IMR-90 (cell line): ENCODE measurements around the gene POLD3. TPM values are rescaled to one million over a fixed set of nuclear protein-coding genes. Genes with fewer than 3 reads are reported as not detected.

Experiments used
- ATAC-seq: fragments of 200-7000 bp; cut with Tn5 transposase; 2 replicates; pipeline ENCODE4 v1.9.1; 2020; ENCODE audit warnings: low read depth, mild to moderate bottlenecking, moderate library complexity
- BruUV-seq: library from RNA; stranded (reverse); fragments of 400-500 nt; replicated peaks from 2 replicates; lab custom pipeline; 2021; lab: Mats Ljungman, UMichigan
- CTCF ChIA-PET: fragments of 300-600 bp; formaldehyde crosslinking; extraction: SDS; loops from one replicate; lab custom pipeline; 2021; ENCODE audit warnings: antibody characterized with exemption; lab: Yijun Ruan, JAX
- POLR2A ChIA-PET: fragments of 300-600 bp; sonication (Branson Sonifier 250); formaldehyde crosslinking; loops from one replicate; lab custom pipeline; 2022; ENCODE audit warnings: antibody characterized with exemption; ENCODE audit not compliant: unreplicated experiment; lab: Charles Lee
- DNase-seq: peaks from one replicate; pipeline ENCODE4 v3.0.0; 2013
- H2AFZ ChIP-seq: replicated peaks from 2 replicates; pipeline ENCODE3; 2013; ENCODE audit warnings: low read length, mild to moderate bottlenecking; ENCODE audit not compliant: poor library complexity
- H2AK5ac ChIP-seq: 2 replicates; pipeline ENCODE4 v1.6.1; 2013; ENCODE audit warnings: low read depth, low read length, inconsistent platforms
- H2AK9ac ChIP-seq: replicated peaks from 2 replicates; pipeline ENCODE3; 2013; ENCODE audit warnings: mild to moderate bottlenecking, low read depth, low read length, moderate library complexity; ENCODE audit not compliant: poor library complexity
- H2BK120ac ChIP-seq: 2 replicates; pipeline ENCODE4 v1.6.1; 2013; ENCODE audit warnings: low read depth, low read length, inconsistent platforms
- H2BK15ac ChIP-seq: 3 replicates; pipeline ENCODE4 v1.6.1; 2013; ENCODE audit warnings: low read depth, low read length, inconsistent platforms
- H2BK20ac ChIP-seq: 2 replicates; pipeline ENCODE4 v1.6.1; 2013; ENCODE audit warnings: low read depth, mild to moderate bottlenecking, inconsistent platforms, low read length, moderate library complexity
- H2BK5ac ChIP-seq: 2 replicates; pipeline ENCODE4 v1.6.1; 2013; ENCODE audit warnings: mild to moderate bottlenecking, low read depth, low read length, inconsistent platforms; ENCODE audit not compliant: poor library complexity, severe bottlenecking
- H3K14ac ChIP-seq: replicated peaks from 2 replicates; pipeline ENCODE4 v1.6.1; 2013; ENCODE audit warnings: low read depth, low read length, inconsistent platforms
- H3K18ac ChIP-seq: 2 replicates; pipeline ENCODE4 v1.6.1; 2013; ENCODE audit warnings: low read depth, low read length, control low read depth
- H3K23ac ChIP-seq: 2 replicates; pipeline ENCODE4 v1.6.1; 2013; ENCODE audit warnings: low read depth, low read length, inconsistent platforms
- H3K27ac ChIP-seq: 2 replicates; pipeline ENCODE4 v1.5.1; 2013; ENCODE audit warnings: mild to moderate bottlenecking, control low read depth, low read length; ENCODE audit not compliant: insufficient read depth
- H3K27me3 ChIP-seq: 2 replicates; pipeline ENCODE4 v1.6.1; 2013; ENCODE audit warnings: low read length; ENCODE audit not compliant: control insufficient read depth, insufficient read depth
- H3K36me3 ChIP-seq: 2 replicates; pipeline ENCODE4 v1.6.1; 2013; ENCODE audit warnings: low read length, mixed read lengths; ENCODE audit not compliant: control insufficient read depth, insufficient read depth
- H3K4ac ChIP-seq: 2 replicates; pipeline ENCODE4 v1.6.1; 2013; ENCODE audit warnings: low read depth, low read length, inconsistent platforms
- H3K4me1 ChIP-seq: 2 replicates; pipeline ENCODE4 v1.6.1; 2013; ENCODE audit warnings: low read length, mixed read lengths; ENCODE audit not compliant: control insufficient read depth, insufficient read depth
- H3K4me2 ChIP-seq: 2 replicates; pipeline ENCODE4 v1.6.1; 2013; ENCODE audit warnings: low read depth, mild to moderate bottlenecking, control low read depth, low read length, moderate library complexity
- H3K4me3 ChIP-seq: 2 replicates; pipeline ENCODE4 v1.5.1; 2013; ENCODE audit warnings: low read depth, mild to moderate bottlenecking, control low read depth, low read length, moderate library complexity; ENCODE audit not compliant: insufficient read depth
- H3K56ac ChIP-seq: 2 replicates; pipeline ENCODE4 v1.6.1; 2013; ENCODE audit warnings: low read length, inconsistent platforms; ENCODE audit not compliant: insufficient read depth; ENCODE audit errors: extremely low read depth
- H3K79me1 ChIP-seq, 2 experiments: 2 replicates each; pipeline ENCODE4 v1.6.1; 2013; ENCODE audit warnings: low read length in 2 of 2, inconsistent platforms in 1 of 2, low read depth in 1 of 2
- H3K9ac ChIP-seq: 2 replicates; pipeline ENCODE4 v1.6.1; 2013; ENCODE audit warnings: low read depth, low read length, control low read depth
- H3K9me1 ChIP-seq: 2 replicates; pipeline ENCODE4 v1.6.1; 2013; ENCODE audit warnings: low read length, inconsistent platforms; ENCODE audit not compliant: insufficient read depth
- H3K9me3 ChIP-seq: 2 replicates; pipeline ENCODE4 v1.6.1; 2013; ENCODE audit warnings: low read length; ENCODE audit not compliant: control insufficient read depth, insufficient read depth
- H4K20me1 ChIP-seq: 2 replicates; pipeline ENCODE4 v1.6.1; 2013; ENCODE audit warnings: low read length, inconsistent platforms; ENCODE audit not compliant: insufficient read depth
- H4K5ac ChIP-seq: 2 replicates; pipeline ENCODE4 v1.6.1; 2013; ENCODE audit warnings: mild to moderate bottlenecking, low read depth, low read length, control low read depth
- H4K8ac ChIP-seq, 2 experiments: 2 replicates each; pipeline ENCODE4 v1.6.1; 2013; ENCODE audit warnings: low read depth in 2 of 2, low read length in 2 of 2, control low read depth in 1 of 2, inconsistent platforms in 1 of 2
- H4K91ac ChIP-seq: 2 replicates; pipeline ENCODE4 v1.6.1; 2013; ENCODE audit warnings: low read depth, low read length, inconsistent platforms; ENCODE audit not compliant: insufficient read depth
- BHLHE40 ChIP-seq: fragments of 150-350 bp; IDR thresholded peaks from 2 replicates; pipeline ENCODE4 v1.6.1; 2016; ENCODE audit warnings: mild to moderate bottlenecking, low read depth, low read length
- CEBPB ChIP-seq: IDR thresholded peaks from 2 replicates; pipeline ENCODE4 v1.6.1; 2012; ENCODE audit warnings: low read depth, low read length, improper control_type of control experiment
- CHD1 ChIP-seq: IDR thresholded peaks from 2 replicates; pipeline ENCODE4 v1.6.1; 2012; ENCODE audit warnings: low read depth, low read length, improper control_type of control experiment
- CTCF ChIP-seq: conservative IDR thresholded peaks from 2 replicates; pipeline ENCODE4 v1.5.1; 2012; ENCODE audit warnings: mild to moderate bottlenecking, low read depth, low read length, improper control_type of control experiment
- ELK1 ChIP-seq: fragments of 150-350 bp; IDR thresholded peaks from 2 replicates; pipeline ENCODE4 v1.6.1; 2016; ENCODE audit warnings: low read depth, mild to moderate bottlenecking, low read length, moderate library complexity, borderline replicate concordance
- MAFK ChIP-seq: IDR thresholded peaks from 2 replicates; pipeline ENCODE4 v1.6.1; 2012; ENCODE audit warnings: low read depth, low read length, improper control_type of control experiment
- MAZ ChIP-seq: IDR thresholded peaks from 2 replicates; pipeline ENCODE4 v1.6.1; 2012; ENCODE audit warnings: low read depth, mild to moderate bottlenecking, low read length, improper control_type of control experiment, moderate library complexity, borderline replicate concordance
- MXI1 ChIP-seq: IDR thresholded peaks from 2 replicates; pipeline ENCODE4 v1.6.1; 2012; ENCODE audit warnings: low read depth, mild to moderate bottlenecking, low read length, moderate library complexity, borderline replicate concordance
- NFE2L2 ChIP-seq: fragments of 150-350 bp; IDR thresholded peaks from 2 replicates; pipeline ENCODE4 v1.6.1; 2016; ENCODE audit warnings: low read depth, mild to moderate bottlenecking, low read length
- POLR2A ChIP-seq: IDR thresholded peaks from 2 replicates; pipeline ENCODE4 v1.6.1; 2012; ENCODE audit warnings: mild to moderate bottlenecking, low read depth, low read length
- RAD21 ChIP-seq: IDR thresholded peaks from 2 replicates; pipeline ENCODE4 v1.6.1; 2012; ENCODE audit warnings: low read length, improper control_type of control experiment
- RCOR1 ChIP-seq: IDR thresholded peaks from 2 replicates; pipeline ENCODE4 v1.6.1; 2012; ENCODE audit warnings: mild to moderate bottlenecking, low read length, improper control_type of control experiment; ENCODE audit not compliant: insufficient replicate concordance
- RFX5 ChIP-seq: IDR thresholded peaks from 2 replicates; pipeline ENCODE4 v1.8.0; 2012; ENCODE audit warnings: low read depth, mild to moderate bottlenecking, low read length, moderate library complexity
- SMC3 ChIP-seq: fragments of 150-350 bp; IDR thresholded peaks from 2 replicates; pipeline ENCODE4 v1.6.1; 2016; ENCODE audit warnings: low read depth, mild to moderate bottlenecking, antibody characterized with exemption, low read length, moderate library complexity
- USF2 ChIP-seq: fragments of 150-350 bp; IDR thresholded peaks from 2 replicates; pipeline ENCODE4 v1.6.1; 2017; ENCODE audit warnings: mild to moderate bottlenecking, antibody characterized with exemption, low read length, low read depth
- WGBS, 2 experiments: methylation state at CpG; one replicate each; pipeline versions ENCODE4 v1.1.5 to v1.1.7; 2013; ENCODE audit warnings: missing lambda C conversion rate in 2 of 2; ENCODE audit not compliant: insufficient read length in 1 of 2; ENCODE audit errors: extremely low coverage in 2 of 2; 5-methylcytosine and 5-hydroxymethylcytosine counted together
- dilution Hi-C: fragments of 300-500 bp; cut with HindIII; formaldehyde crosslinking; loops from one replicate; pipeline ENCODE4 v1.14.3; 2018; ENCODE audit warnings: low sequenced_read_pairs; ENCODE audit not compliant: unreplicated experiment
- in situ Hi-C: fragments of 300-500 bp; cut with MboI; formaldehyde crosslinking; loops from 3 replicates; pipeline ENCODE4 v1.14.3; 2019; ENCODE audit warnings: low sequenced_read_pairs, inconsistent platforms, mixed read lengths
- intact Hi-C: fragments of 100-400 bp; cut with micrococcal nuclease; formaldehyde crosslinking; loops from 2 replicates; pipeline ENCODE4 v1.10.0; 2022
- polyA plus RNA-seq, 3 experiments: library from polyadenylated mRNA; depleted of rRNA; stranded (reverse); fragments of >200 nt; gene quantifications; 2 replicates each; pipeline ENCODE4 v1.2.3, GENCODE V29; 2012; ENCODE audit warnings: low replicate concordance in 1 of 3
- total RNA-seq: library from RNA; depleted of rRNA; stranded (reverse); fragments of >200 nt; gene quantifications from 2 replicates; pipeline ENCODE4 v1.2.3, GENCODE V29; 2012

Gene POLD3
- total and polyA plus RNA-seq, 2 of the 4 experiments (the other 2 are of a cell fraction) = 9.1 to 9.2 TPM

- POLR2A ChIA-PET = no interaction called here
- no peak overlapping the region for H2AK9ac ChIP-seq
- H3K4me1 ChIP-seq = peaks cover 3% of the 10 kb centered on the region
- no peak overlapping the region for H3K23ac ChIP-seq
- peaks cover 9% of the 10 kb centered on the region for H3K27me3 ChIP-seq
- no peak overlapping the region for H3K9ac ChIP-seq
- no TSS peak for BruUV-seq
- dilution Hi-C loops = no loop called here
- no peaks in the 10 kb centered on the region for H3K79me1 ChIP-seq
- no peak overlapping the region for H2BK5ac ChIP-seq
- intact Hi-C loops = no loop called here
- H3K27ac ChIP-seq = no peak overlapping the region
- peak overlapping the region; percentile 51 for H2AFZ ChIP-seq
- no peak overlapping the region for H3K4me3 ChIP-seq
- H3K9me3 ChIP-seq = no peaks in the 10 kb centered on the region
- no peak overlapping the region for H3K18ac ChIP-seq
- no peak overlapping the region for H2BK20ac ChIP-seq
- CTCF ChIA-PET = no interaction called here
- whole genome bisulfite sequencing, 2 experiments = 74% methylated on average over 2 of the region's 6 CpGs; no CpG with 5 or more reads in 1 of the 2 experiments
- in situ Hi-C loops = no loop called here
- no peak overlapping the region; the same call in 1 of the 2 replicates for H3K4me2 ChIP-seq
- no peak overlapping the region for H4K91ac ChIP-seq
- H3K56ac ChIP-seq = no peak overlapping the region
- H3K9me1 ChIP-seq = peaks cover 3% of the 10 kb centered on the region; the same call in 1 of the 2 replicates
- no peak overlapping the region for H2BK120ac ChIP-seq
- no peak overlapping the region for H4K5ac ChIP-seq
- H2BK15ac ChIP-seq = no peak overlapping the region
- no peak overlapping the region for H3K14ac ChIP-seq
- H3K4ac ChIP-seq = no peak overlapping the region
- H3K36me3 ChIP-seq = no peaks in the 10 kb centered on the region
- peak; percentile 18 for DNase-seq
- no peak overlapping the region for H4K8ac ChIP-seq
- ATAC-seq = peak; percentile 54
- no peaks in the 10 kb centered on the region for H4K20me1 ChIP-seq
- no peak overlapping the region for H2AK5ac ChIP-seq
- TF ChIP-seq NFE2L2 (no peak), SMC3 (no peak), CHD1 (no peak), RCOR1 (no peak), ELK1 (no peak), CEBPB (no peak), USF2 (no peak), RFX5 (no peak), RAD21 (no peak), POLR2A (no peak), CTCF (no peak), MAZ (no peak), BHLHE40 (no peak), MAFK (no peak), MXI1 (no peak)
Observed at GRCh38 chr11:74577624-74578396, 14.6 kb upstream of the POLD3 start.
